ENCODE measurements around the gene SOS2.

GRCh38 chr14:50107850-50108249 lies 123.5 kb downstream of the SOS2 start:
- TF ChIP-seq CTCF (optimal IDR thresholded peaks at IDR 0.05 in 1 of 3, IDR thresholded peaks at IDR 0.05 in 1 of 3, conservative IDR thresholded peaks at IDR 0.05 in 1 of 3; ENCODE audit: extremely low read depth in 1 of 3, insufficient read depth in 2 of 3, low read length in 3 of 3) = no peak
- TF ChIP-seq EZH2 (IDR thresholded peaks at IDR 0.05; ENCODE audit: low read length) = no peak

Measured in keratinocyte (primary cell).